ENCODE measurements around the gene SEC62. TPM values are rescaled to one million over a fixed set of nuclear protein-coding genes. Genes with fewer than 3 reads are reported as not detected.

SEC62 gene
- total RNA-seq, 2 donors from 2014 or later, result 90.6 to 100 TPM

DNA sequence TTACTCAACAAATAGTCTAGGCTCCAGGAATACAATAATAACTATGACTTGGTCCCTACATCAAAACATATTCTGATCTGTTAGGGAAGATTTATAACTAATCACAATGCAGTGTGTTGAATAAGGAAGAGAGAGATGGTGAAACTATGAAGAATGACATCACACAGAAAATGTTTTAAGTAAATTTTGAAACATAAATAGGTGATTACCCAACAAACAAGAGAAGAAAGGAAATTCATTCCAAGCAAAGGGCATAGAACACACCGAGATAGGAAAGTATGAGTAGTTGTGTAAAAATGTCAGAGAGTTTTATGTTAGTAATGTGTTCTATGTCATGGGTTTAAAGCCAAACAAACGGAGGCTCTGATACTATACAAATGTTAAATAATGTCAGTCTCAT, 13.4 kb downstream of the SEC62 start:
- Mint-ChIP-seq H3K27me3 (ENCODE audit: low read depth) (no peaks in the 10 kb centered on the region), H3K27ac (peak overlapping the region; percentile 75), H3K4me3 (no peak overlapping the region), H3K36me3 (ENCODE audit: insufficient read depth in 2 of 2) (peaks cover 11 to 35% of the 10 kb centered on the region in 2 donors), H3K9me3 (no peaks in the 10 kb centered on the region), H3K4me1 (ENCODE audit: low read depth) (peaks cover 11% of the 10 kb centered on the region)
- ATAC-seq (replicated peaks in 1 of 2), result peak in 1 of 2 donors; percentile 49
- DNase-seq, result no peak

DNA sequence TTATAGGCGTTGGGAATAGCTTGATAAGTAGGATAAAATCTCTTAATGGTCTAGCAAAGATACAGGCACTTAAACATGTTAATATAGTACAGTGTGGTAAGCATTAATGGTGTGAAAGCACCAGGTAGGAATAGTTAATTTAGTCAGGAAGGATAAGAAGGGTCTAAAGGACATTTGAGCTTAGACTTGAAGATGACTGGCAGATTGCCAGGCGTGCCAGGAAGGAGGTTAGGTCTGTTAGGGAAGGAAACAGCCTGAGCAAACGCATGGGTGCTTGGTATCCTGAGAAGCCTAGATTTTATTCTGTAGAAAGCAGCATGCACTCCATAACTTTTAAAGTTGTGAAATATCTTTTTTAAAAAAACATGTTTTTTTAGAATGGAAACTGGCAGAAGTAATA, 17.7 kb downstream of the SEC62 start:
- DNase-seq, result no peak
- Mint-ChIP-seq H3K4me1 (ENCODE audit: low read depth) (peaks cover 10% of the 10 kb centered on the region), H3K9me3 (no peaks in the 10 kb centered on the region), H3K27ac (peak overlapping the region; percentile 86), H3K27me3 (ENCODE audit: low read depth) (no peaks in the 10 kb centered on the region), H3K36me3 (ENCODE audit: insufficient read depth in 2 of 2) (peaks cover 11 to 41% of the 10 kb centered on the region in 2 donors), H3K4me3 (no peak overlapping the region)
- ATAC-seq (replicated peaks in 1 of 2), result no peak

DNA sequence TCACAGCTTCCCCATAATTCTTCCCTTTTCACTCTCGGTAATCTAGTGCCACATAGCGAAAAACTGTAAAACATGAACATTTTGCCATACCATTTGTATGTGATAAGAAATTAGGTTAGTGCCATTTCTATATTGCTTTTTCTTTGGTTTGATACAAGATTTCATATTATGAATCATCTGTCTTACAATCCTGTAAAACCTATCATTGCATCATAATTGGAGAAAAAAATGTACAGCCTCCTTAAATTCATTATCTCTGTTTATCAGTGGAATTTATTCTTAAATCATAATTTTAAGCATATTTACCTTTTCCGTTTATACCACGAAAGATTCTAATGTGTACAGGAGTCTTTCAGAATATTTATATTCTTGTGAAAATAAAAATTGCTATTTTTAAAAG, 23.8 kb downstream of the SEC62 start:
- Mint-ChIP-seq H3K4me1 (ENCODE audit: low read depth) (peaks cover 7% of the 10 kb centered on the region), H3K27me3 (ENCODE audit: low read depth) (no peaks in the 10 kb centered on the region), H3K4me3 (no peak overlapping the region), H3K36me3 (ENCODE audit: insufficient read depth in 2 of 2) (peaks cover 4 to 11% of the 10 kb centered on the region in 2 donors), H3K9me3 (no peaks in the 10 kb centered on the region), H3K27ac (no peak overlapping the region)
- DNase-seq, result no peak
- ATAC-seq (replicated peaks in 1 of 2), result no peak

- no peaks in the 10 kb centered on the region for H3K27me3 Mint-ChIP-seq (ENCODE audit: low read depth)
- peaks cover 4 to 16% of the 10 kb centered on the region in 2 donors for H3K36me3 Mint-ChIP-seq (ENCODE audit: insufficient read depth in 2 of 2)
- H3K4me1 Mint-ChIP-seq (ENCODE audit: low read depth), result peaks cover 7% of the 10 kb centered on the region
- no peak overlapping the region for H3K4me3 Mint-ChIP-seq
- DNase-seq (no peak), ATAC-seq (replicated peaks in 1 of 2) (no peak)
- no peak overlapping the region for H3K27ac Mint-ChIP-seq
- H3K9me3 Mint-ChIP-seq, result no peaks in the 10 kb centered on the region
Measured at GRCh38 chr3:169992156-169992555, 25.5 kb downstream of the SEC62 start.

DNA sequence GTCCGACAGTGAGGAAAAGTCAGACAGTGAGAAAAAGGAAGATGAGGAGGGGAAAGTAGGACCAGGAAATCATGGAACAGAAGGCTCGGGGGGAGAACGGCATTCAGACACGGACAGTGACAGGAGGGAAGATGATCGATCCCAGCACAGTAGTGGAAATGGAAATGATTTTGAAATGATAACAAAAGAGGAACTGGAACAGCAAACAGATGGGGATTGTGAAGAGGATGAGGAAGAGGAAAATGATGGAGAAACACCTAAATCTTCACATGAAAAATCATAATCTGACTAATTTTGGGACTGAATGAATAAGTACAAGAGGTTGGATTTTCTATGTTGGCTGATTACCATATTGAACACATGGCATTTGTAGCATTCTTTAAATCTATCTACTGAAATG, 26.2 kb downstream of the SEC62 start:
- Mint-ChIP-seq H3K27ac (no peak overlapping the region), H3K9me3 (no peaks in the 10 kb centered on the region), H3K4me1 (ENCODE audit: low read depth) (peaks cover 7% of the 10 kb centered on the region), H3K27me3 (ENCODE audit: low read depth) (no peaks in the 10 kb centered on the region), H3K4me3 (no peak overlapping the region), H3K36me3 (ENCODE audit: insufficient read depth in 2 of 2) (peaks cover 4 to 16% of the 10 kb centered on the region in 2 donors)
- ATAC-seq (replicated peaks in 1 of 2), result no peak
- no peak for DNase-seq

DNA sequence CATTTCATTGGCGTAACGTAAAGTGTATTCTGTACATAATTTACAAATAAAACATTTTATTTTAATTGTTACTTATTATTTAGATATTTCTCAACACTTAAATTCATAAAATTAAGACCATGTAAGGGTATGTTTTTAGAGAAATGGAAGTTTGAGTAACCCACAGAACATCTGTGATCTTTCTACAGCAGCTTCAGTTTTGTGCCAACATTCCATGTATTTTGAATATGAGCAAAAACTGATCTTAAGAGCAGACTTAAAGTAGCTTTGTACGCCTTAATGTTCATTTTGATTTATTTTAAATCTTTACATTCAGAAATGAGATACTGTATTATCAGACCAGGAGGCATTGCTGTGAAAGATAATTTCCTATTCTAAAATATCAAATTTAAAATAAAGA, 27.2 kb downstream of the SEC62 start:
- ATAC-seq (replicated peaks in 1 of 2) (no peak), DNase-seq (no peak)
- H3K9me3 Mint-ChIP-seq, result no peaks in the 10 kb centered on the region
- H3K36me3 Mint-ChIP-seq (ENCODE audit: insufficient read depth in 2 of 2), result peaks cover 5 to 13% of the 10 kb centered on the region in 2 donors
- peaks cover 12% of the 10 kb centered on the region for H3K4me1 Mint-ChIP-seq (ENCODE audit: low read depth)
- no peak overlapping the region for H3K27ac Mint-ChIP-seq
- no peaks in the 10 kb centered on the region for H3K27me3 Mint-ChIP-seq (ENCODE audit: low read depth)
- H3K4me3 Mint-ChIP-seq, result no peak overlapping the region

DNA sequence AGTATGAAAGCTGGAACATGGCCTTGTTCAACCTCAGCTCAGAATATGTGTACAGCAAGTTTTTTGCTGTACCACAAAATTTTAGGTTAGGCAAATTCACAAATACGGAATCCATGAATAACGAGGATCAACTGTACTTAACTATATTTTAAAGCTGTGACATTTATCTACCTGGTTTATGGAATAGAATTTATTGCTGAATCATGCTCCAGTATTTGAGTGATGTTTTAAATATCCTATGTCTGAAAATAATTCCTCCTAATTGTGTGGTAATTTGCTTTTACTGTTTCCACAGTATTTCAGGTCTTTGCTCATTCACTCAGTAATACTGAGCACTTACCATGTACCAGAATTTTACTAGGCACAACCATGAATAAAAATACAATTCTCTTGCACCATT, 29.5 kb downstream of the SEC62 start:
- Mint-ChIP-seq H3K27ac (no peak overlapping the region), H3K4me3 (no peak overlapping the region), H3K9me3 (peaks cover 0 to 1% of the 10 kb centered on the region in 2 donors), H3K4me1 (ENCODE audit: low read depth) (peaks cover 26% of the 10 kb centered on the region), H3K36me3 (ENCODE audit: insufficient read depth in 2 of 2) (peaks cover 7 to 20% of the 10 kb centered on the region in 2 donors), H3K27me3 (ENCODE audit: low read depth) (no peaks in the 10 kb centered on the region)
- ATAC-seq (replicated peaks in 1 of 2) (no peak), DNase-seq (no peak)

DNA sequence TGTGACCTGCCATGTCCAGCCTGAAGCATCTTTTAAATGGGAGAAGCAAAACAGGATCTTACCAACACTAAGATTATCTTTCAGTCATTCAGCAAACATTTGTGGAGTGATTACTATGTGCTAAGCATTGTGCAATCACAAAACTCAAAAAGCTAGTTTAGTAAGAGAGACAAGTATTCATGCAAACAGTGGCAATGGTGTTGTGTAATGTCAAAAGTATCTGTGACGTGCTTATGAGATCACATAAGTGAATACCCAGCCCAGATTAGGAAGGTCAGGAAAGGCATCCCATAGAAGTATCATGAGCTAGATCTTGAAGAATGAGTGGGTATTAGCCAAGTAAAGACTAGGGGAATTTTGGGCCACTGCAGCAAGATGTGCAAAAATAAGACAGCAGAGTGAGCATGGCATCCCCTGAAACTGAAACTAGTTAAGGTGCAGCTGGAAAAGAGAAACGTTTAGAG, 32.1 kb downstream of the SEC62 start:
- Mint-ChIP-seq H3K36me3 (ENCODE audit: insufficient read depth in 2 of 2) (peaks cover 3 to 12% of the 10 kb centered on the region in 2 donors), H3K27ac (peak overlapping the region; percentile 32), H3K4me3 (peak overlapping the region; percentile 30 to 36), H3K27me3 (ENCODE audit: low read depth) (no peaks in the 10 kb centered on the region), H3K4me1 (ENCODE audit: low read depth) (peaks cover 38% of the 10 kb centered on the region), H3K9me3 (peaks cover 0 to 1% of the 10 kb centered on the region in 2 donors)
- ATAC-seq (replicated peaks in 1 of 2) (peak; percentile 35 to 65), DNase-seq (peak in 1 of 2 donors; percentile 12)

- peaks cover 41% of the 10 kb centered on the region for H3K4me1 Mint-ChIP-seq (ENCODE audit: low read depth)
- DNase-seq, result peak; percentile 21 to 35
Measured at GRCh38 chr3:169999433-169999832, 32.8 kb downstream of the SEC62 start.

DNA sequence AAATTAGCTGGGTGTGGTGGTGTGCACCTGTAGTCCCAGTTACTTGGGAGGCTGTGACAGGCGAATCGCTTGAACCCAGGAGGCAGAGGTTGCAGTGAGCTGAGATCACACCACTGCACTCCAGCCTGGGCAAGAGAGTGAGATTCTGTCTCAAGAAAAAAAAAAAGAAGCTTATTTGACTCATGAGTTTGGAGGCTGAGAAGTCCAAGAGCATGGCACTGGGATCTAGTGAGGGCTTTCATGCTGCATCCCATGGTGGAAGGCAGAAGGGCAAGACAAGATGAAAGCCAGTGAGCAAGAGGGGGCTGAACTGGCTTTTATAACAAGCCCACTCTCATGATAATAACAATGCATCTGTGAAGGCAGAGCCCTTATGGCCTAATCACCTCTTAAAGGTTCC, 33.4 kb downstream of the SEC62 start:
- no peaks in the 10 kb centered on the region for H3K27me3 Mint-ChIP-seq (ENCODE audit: low read depth)
- ATAC-seq (replicated peaks in 1 of 2) (no peak), DNase-seq (no peak)
- H3K4me1 Mint-ChIP-seq (ENCODE audit: low read depth), result peaks cover 41% of the 10 kb centered on the region
- H3K27ac Mint-ChIP-seq, result no peak overlapping the region
- peaks cover 3 to 12% of the 10 kb centered on the region in 2 donors for H3K36me3 Mint-ChIP-seq (ENCODE audit: insufficient read depth in 2 of 2)
- peaks cover 0 to 1% of the 10 kb centered on the region in 2 donors for H3K9me3 Mint-ChIP-seq
- H3K4me3 Mint-ChIP-seq, result no peak overlapping the region

More at GRCh38 chr3:169999433-169999832, 32.8 kb downstream of the SEC62 start:
- H3K27me3 Mint-ChIP-seq (ENCODE audit: low read depth), result no peaks in the 10 kb centered on the region
- peaks cover 3 to 12% of the 10 kb centered on the region in 2 donors for H3K36me3 Mint-ChIP-seq (ENCODE audit: insufficient read depth in 2 of 2)
- ATAC-seq (replicated peaks in 1 of 2), result peak; percentile 93 to 98
- H3K9me3 Mint-ChIP-seq, result peaks cover 0 to 1% of the 10 kb centered on the region in 2 donors
- H3K27ac Mint-ChIP-seq, result peak overlapping the region; percentile 32
- peak overlapping the region; percentile 36 to 49 for H3K4me3 Mint-ChIP-seq

- DNase-seq (no peak), ATAC-seq (replicated peaks in 1 of 2) (no peak)
- Mint-ChIP-seq H3K4me1 (ENCODE audit: low read depth) (peaks cover 55% of the 10 kb centered on the region), H3K9me3 (peaks cover 1 to 5% of the 10 kb centered on the region in 2 donors), H3K4me3 (no peak overlapping the region), H3K27me3 (ENCODE audit: low read depth) (no peaks in the 10 kb centered on the region), H3K36me3 (ENCODE audit: insufficient read depth in 2 of 2) (peaks cover 5 to 9% of the 10 kb centered on the region in 2 donors), H3K27ac (no peak overlapping the region)
Measured at GRCh38 chr3:170002231-170002630, 35.6 kb downstream of the SEC62 start.

- Mint-ChIP-seq H3K4me1 (ENCODE audit: low read depth) (peaks cover 60% of the 10 kb centered on the region), H3K9me3 (peaks cover 1 to 5% of the 10 kb centered on the region in 2 donors), H3K27ac (no peak overlapping the region), H3K36me3 (ENCODE audit: insufficient read depth in 2 of 2) (peaks cover 5 to 9% of the 10 kb centered on the region in 2 donors), H3K4me3 (no peak overlapping the region), H3K27me3 (ENCODE audit: low read depth) (no peaks in the 10 kb centered on the region)
- ATAC-seq (replicated peaks in 1 of 2) (no peak), DNase-seq (no peak)
Measured at GRCh38 chr3:170002879-170003278, 36.3 kb downstream of the SEC62 start.

- H3K4me1 Mint-ChIP-seq (ENCODE audit: low read depth), result peaks cover 58% of the 10 kb centered on the region
- H3K27ac Mint-ChIP-seq, result no peak overlapping the region
- no peak for DNase-seq
- peaks cover 1 to 5% of the 10 kb centered on the region in 2 donors for H3K9me3 Mint-ChIP-seq
- peaks cover 4 to 9% of the 10 kb centered on the region in 2 donors for H3K36me3 Mint-ChIP-seq (ENCODE audit: insufficient read depth in 2 of 2)
- ATAC-seq (replicated peaks in 1 of 2), result no peak
- H3K4me3 Mint-ChIP-seq, result no peak overlapping the region
- no peaks in the 10 kb centered on the region for H3K27me3 Mint-ChIP-seq (ENCODE audit: low read depth)
Measured at GRCh38 chr3:170003881-170004356, 37.3 kb downstream of the SEC62 start.

All from activated T-cell treated with anti-CD3 and anti-CD28 coated beads, Interleukin-2, amount 50 U/mL, for 72 hours (primary cell).